ENCODE measurements around the gene SIVA1. TPM values are rescaled to one million over a fixed set of nuclear protein-coding genes. Genes with fewer than 3 reads are reported as not detected.

The SIVA1 gene
- total and polyA plus RNA-seq, 9 of the 15 experiments (the other 6 are each of a cell fraction or from before 2014, with no cell fraction given): 4.2 to 186 (median 54.2) TPM

DNA sequence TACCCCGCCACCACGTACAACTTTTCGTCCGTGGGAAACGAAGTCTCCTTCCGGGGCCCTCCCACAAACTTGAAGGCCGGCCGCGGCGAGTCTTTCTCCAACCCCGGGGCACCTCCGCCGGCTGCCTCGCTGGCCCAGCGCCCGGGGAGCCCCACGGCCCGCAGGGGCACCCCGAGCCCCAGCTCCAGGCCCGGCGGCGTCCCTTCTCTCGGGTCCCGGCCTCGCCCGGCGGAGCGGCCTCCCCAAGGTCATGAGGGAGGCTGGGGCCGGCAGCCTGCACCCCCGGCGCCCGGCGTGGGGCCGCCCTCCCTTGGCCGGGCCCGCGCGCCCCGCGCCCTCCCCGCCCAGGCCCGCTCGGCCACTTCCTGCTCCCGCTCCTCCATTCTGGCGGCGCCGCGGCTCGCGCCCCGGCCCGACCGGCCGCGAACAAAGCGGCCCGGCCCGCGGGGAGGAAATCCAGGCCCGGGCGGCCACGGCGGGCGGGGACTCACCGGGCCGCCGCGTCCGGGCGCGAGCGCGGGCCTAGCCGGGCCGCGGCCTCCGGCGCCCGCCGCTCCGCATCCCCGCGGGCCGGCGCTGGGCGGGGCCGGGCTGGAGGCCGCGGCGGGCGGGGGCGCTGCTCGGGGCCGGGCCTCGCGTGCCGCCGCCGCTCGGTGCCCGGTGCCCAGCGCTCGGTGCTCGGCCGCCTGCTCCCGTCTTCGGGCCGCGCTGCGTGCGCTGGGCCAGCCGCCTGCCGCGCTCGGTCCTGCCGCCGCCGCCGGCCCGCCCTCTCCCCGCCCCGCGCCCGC is 42.2 kb downstream of the SIVA1 start, which contains the start of gene AKT1 (continued):
- TF ChIP-seq VEZF1 (CRISPR knock-in tag; IDR thresholded peaks at IDR 0.05): peak; percentile 45; the same call in 1 of the 2 replicates
- peak; percentile 47 for TF ChIP-seq RBFOX2 (IDR thresholded peaks at IDR 0.05; ENCODE audit: low read depth, low read length)
- no peak for TF ChIP-seq PTTG1 (tag; IDR thresholded peaks at IDR 0.05; ENCODE audit: low read depth)
- no peak for TF ChIP-seq EGR1 (conservative IDR thresholded peaks at IDR 0.05)
- peak; percentile 25; the same call in 1 of the 2 replicates for TF ChIP-seq POLR2G (IDR thresholded peaks at IDR 0.05; ENCODE audit: low read depth, low read length)
- TF ChIP-seq HMG20A (CRISPR knock-in tag; conservative IDR thresholded peaks at IDR 0.05): no peak
- peak; percentile 59 for TF ChIP-seq HMGN3 (IDR thresholded peaks at IDR 0.05; ENCODE audit: borderline replicate concordance, extremely low read depth, insufficient read length, low read depth, low read length)
- TF ChIP-seq, protein P1, sequence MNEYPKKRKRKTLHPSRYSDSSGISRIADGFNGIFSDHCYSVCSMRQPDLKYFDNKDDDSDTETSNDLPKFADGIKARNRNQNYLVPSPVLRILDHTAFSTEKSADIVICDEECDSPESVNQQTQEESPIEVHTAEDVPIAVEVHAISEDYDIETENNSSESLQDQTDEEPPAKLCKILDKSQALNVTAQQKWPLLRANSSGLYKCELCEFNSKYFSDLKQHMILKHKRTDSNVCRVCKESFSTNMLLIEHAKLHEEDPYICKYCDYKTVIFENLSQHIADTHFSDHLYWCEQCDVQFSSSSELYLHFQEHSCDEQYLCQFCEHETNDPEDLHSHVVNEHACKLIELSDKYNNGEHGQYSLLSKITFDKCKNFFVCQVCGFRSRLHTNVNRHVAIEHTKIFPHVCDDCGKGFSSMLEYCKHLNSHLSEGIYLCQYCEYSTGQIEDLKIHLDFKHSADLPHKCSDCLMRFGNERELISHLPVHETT (CRISPR knock-in tag; conservative IDR thresholded peaks at IDR 0.05 in 1 of 2, IDR thresholded peaks at IDR 0.05 in 1 of 2): peak in 1 of 2 experiments; percentile 18; a peak in 1 of 4 replicates
- TF ChIP-seq PCBP1 (IDR thresholded peaks at IDR 0.05; ENCODE audit: low read depth, low read length, poor library complexity, severe bottlenecking): no peak

Data from K562 (cell line).